Measurements from ENCODE around the gene WWC2.

Gene WWC2

GRCh38 chr4:183107891-183108459 is 8.9 kb downstream of the WWC2 start:
- H3K79me2 ChIP-seq (ENCODE audit: control insufficient read depth, low read length) = no peaks in the 10 kb centered on the region
- TF ChIP-seq EZH2phosphoT487 (IDR thresholded peaks at IDR 0.05; ENCODE audit: borderline replicate concordance, low read length) (no peak), CTCF (IDR thresholded peaks at IDR 0.05; ENCODE audit: low read depth, low read length, poor library complexity, severe bottlenecking) (no peak)
- no peaks in the 10 kb centered on the region for H4K20me1 ChIP-seq (ENCODE audit: control insufficient read depth, insufficient read depth, low read depth, low read length)

GRCh38 chr4:183110244-183110643 is 11.2 kb downstream of the WWC2 start:
- no peaks in the 10 kb centered on the region for H3K9me2 ChIP-seq (replicated peaks; ENCODE audit: control insufficient read depth, low read length)
- H3K4me2 ChIP-seq (ENCODE audit: low read length) = no peak overlapping the region
- TF ChIP-seq CTCF (IDR thresholded peaks at IDR 0.05; ENCODE audit: low read depth, low read length, poor library complexity, severe bottlenecking) (no peak), EZH2phosphoT487 (IDR thresholded peaks at IDR 0.05; ENCODE audit: borderline replicate concordance, low read length) (no peak)
- no peaks in the 10 kb centered on the region for H4K20me1 ChIP-seq (ENCODE audit: control insufficient read depth, insufficient read depth, low read depth, low read length)
- H3K79me2 ChIP-seq (ENCODE audit: control insufficient read depth, low read length) = no peaks in the 10 kb centered on the region
- no peaks in the 10 kb centered on the region for H3K9me3 ChIP-seq (ENCODE audit: control insufficient read depth, insufficient read depth, low read length)
- H3K4me3 ChIP-seq (ENCODE audit: low read length) = no peak overlapping the region
- no peaks in the 10 kb centered on the region for H3F3A ChIP-seq (ENCODE audit: control insufficient read depth, insufficient read depth)
- no peaks in the 10 kb centered on the region for H3K4me1 ChIP-seq (ENCODE audit: control insufficient read depth, low read length)
- no peaks in the 10 kb centered on the region for H3K36me3 ChIP-seq (ENCODE audit: control insufficient read depth, low read length)
- no peaks in the 10 kb centered on the region for H3K27me3 ChIP-seq (ENCODE audit: control insufficient read depth, low read length)
- no peak overlapping the region for H3K27ac ChIP-seq (ENCODE audit: low read depth, low read length)

More at GRCh38 chr4:183107891-183108459, 8.9 kb downstream of the WWC2 start:
- H3K9me3 ChIP-seq (ENCODE audit: control insufficient read depth, insufficient read depth, low read length) = no peaks in the 10 kb centered on the region
- no peaks in the 10 kb centered on the region for H3F3A ChIP-seq (ENCODE audit: control insufficient read depth, insufficient read depth)
- no peak overlapping the region for H3K4me2 ChIP-seq (ENCODE audit: low read length)
- no peaks in the 10 kb centered on the region for H3K27me3 ChIP-seq (ENCODE audit: control insufficient read depth, low read length)
- no peaks in the 10 kb centered on the region for H3K4me1 ChIP-seq (ENCODE audit: control insufficient read depth, low read length)
- no peaks in the 10 kb centered on the region for H3K9me2 ChIP-seq (replicated peaks; ENCODE audit: control insufficient read depth, low read length)
- no peak overlapping the region for H3K27ac ChIP-seq (ENCODE audit: low read depth, low read length)
- H3K36me3 ChIP-seq (ENCODE audit: control insufficient read depth, low read length) = no peaks in the 10 kb centered on the region
- H3K4me3 ChIP-seq (ENCODE audit: low read length) = no peak overlapping the region

- no peaks in the 10 kb centered on the region for H3K79me2 ChIP-seq (ENCODE audit: control insufficient read depth, low read length)
- TF ChIP-seq EZH2phosphoT487 (IDR thresholded peaks at IDR 0.05; ENCODE audit: borderline replicate concordance, low read length) (no peak), CTCF (IDR thresholded peaks at IDR 0.05; ENCODE audit: low read depth, low read length, poor library complexity, severe bottlenecking) (no peak)
- H3K4me1 ChIP-seq (ENCODE audit: control insufficient read depth, low read length) = no peaks in the 10 kb centered on the region
Measured at GRCh38 chr4:183111452-183111885, 12.4 kb downstream of the WWC2 start.

More at GRCh38 chr4:183111452-183111885, 12.4 kb downstream of the WWC2 start:
- Histone ChIP-seq H3K9me2 (replicated peaks; ENCODE audit: control insufficient read depth, low read length) (no peaks in the 10 kb centered on the region), H3K27me3 (ENCODE audit: control insufficient read depth, low read length) (no peaks in the 10 kb centered on the region), H3K4me3 (ENCODE audit: low read length) (no peak overlapping the region), H3K36me3 (ENCODE audit: control insufficient read depth, low read length) (no peaks in the 10 kb centered on the region), H3F3A (ENCODE audit: control insufficient read depth, insufficient read depth) (no peaks in the 10 kb centered on the region), H3K27ac (ENCODE audit: low read depth, low read length) (no peak overlapping the region), H4K20me1 (ENCODE audit: control insufficient read depth, insufficient read depth, low read depth, low read length) (no peaks in the 10 kb centered on the region), H3K9me3 (ENCODE audit: control insufficient read depth, insufficient read depth, low read length) (no peaks in the 10 kb centered on the region), H3K4me2 (ENCODE audit: low read length) (no peak overlapping the region)

Data from DOHH2 (cell line).